Endometrial microvascular endothelial cells (primary cell): ENCODE measurements around the gene VIPR1. TPM values are rescaled to one million over a fixed set of nuclear protein-coding genes. Genes with fewer than 3 reads are reported as not detected.
"Not testable (repeated sequence)": the region's sequence is repeated elsewhere in the genome, so short reads cannot be mapped to it uniquely, and the experiment has no call there.

Experiments used
- in situ Hi-C: cut with HindIII; loops from 2 replicates; pipeline ENCODE4 v1.10.0; 2017; ENCODE audit warnings: low sequenced_read_pairs, low pct_unique_long_range_greater_than_20kb; ENCODE audit errors: inconsistent ontology term
- total RNA-seq: library from RNA; depleted of rRNA; stranded (reverse); fragments of >200 nt; gene quantifications from one replicate; pipeline ENCODE4 v1.2.3, GENCODE V29; 2015; ENCODE audit errors: inconsistent ontology term

VIPR1 gene
- total RNA-seq, 1 donor from 2014 or later = not detected

DNA sequence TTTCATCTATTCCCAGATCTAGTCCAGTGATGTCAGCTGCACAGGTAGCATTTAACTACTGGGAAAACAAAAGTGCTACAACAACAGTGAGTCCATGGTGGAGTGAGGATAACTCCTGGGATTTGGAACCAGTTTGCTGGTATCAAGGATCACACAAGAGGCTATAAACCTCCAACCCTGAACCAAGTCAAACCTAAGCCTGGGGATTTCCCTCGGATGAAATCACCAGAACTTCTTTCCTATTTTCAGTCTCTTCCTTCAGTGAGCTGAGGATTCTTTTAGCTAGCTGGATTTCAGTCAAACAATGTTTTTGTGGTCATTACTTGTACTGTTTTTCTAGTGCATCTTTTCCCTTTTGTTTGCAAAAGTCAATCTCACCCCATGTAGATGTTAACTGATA lies 47.8 kb downstream of the VIPR1 start:
- in situ Hi-C loops = no loop called here

DNA sequence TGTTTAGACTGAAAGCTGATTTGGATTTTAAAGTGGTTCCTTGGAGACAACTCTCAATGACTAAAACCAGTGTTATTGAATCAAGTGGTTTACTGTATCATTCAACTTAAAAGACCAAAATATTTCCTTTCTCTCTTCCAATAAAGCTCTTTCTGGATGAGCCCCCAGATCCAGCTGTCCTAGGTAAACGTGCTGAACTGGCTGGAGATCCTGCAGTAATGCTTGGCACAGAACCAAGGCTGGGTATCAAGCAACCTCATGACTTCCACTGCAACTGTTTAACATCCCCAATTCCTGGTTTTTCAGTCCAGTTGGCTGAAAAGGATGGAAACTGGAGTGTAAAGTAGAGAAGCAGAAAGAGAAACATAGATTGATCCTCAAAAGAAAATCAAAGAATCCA lies 50.4 kb downstream of the VIPR1 start:
- in situ Hi-C loops = no loop called here

DNA sequence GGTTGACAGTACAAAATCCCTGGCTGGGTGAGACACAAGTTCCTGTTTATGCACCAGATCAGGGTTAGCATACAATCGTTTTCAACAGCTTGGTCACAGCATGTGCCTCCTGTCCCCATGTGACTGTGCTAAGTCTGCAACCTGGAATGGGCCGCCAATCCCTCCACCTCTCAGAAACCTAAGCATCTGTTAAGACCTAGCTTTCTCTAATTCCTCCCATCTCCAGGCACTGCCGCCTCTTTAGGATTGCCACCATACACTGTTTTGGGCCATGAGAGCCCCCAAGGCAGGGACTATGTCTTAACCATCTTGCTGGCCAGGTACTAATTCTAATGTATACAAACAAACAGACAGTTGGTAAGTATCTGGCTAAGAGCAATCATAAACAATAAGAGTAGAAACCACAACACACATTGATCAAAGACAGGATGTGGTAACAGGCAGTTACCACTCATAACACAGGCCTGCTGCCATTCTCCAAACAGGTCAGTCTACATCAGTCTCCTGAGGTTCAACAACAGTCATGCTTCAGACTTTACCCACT lies 53.7 kb downstream of the VIPR1 start:
- in situ Hi-C loops = no loop called here

DNA sequence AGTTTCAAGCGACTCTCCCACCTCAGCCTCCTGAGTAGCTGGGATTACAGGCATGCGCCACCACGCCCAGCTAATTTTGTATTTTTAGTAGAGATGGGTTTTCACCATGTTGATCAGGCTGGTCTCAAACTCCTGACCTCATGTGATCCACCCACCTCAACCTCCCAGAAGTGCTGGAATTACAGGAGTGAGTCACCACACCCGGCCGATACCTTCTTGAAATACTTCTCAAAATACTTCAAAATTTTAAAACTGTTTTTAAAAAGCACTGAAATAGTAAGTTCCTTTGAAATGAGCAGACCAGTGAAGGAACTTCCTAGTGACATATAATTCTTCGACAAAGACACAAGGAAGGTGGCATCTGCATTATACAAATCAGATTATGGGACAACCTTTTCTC lies 54.4 kb downstream of the VIPR1 start:
- in situ Hi-C loops = not testable (repeated sequence)

DNA sequence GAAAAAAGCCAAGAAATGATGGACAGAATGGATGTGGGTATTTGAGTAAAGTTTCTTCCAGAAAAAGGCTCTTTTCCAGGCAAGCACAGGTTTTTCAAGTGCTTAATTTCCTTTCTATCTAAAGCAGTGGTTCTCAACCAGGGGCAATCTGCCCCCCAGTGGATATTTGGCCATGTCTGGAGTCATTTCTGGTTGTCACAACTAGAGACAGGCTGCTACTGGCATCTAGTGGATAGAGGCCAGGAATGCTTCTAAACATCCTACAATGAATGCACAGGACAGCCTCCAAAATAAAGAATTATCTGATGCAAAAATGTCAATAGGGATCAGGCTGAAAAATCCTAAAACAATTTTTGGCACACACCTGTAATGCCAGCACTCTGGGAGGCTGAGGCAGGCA lies 55.4 kb downstream of the VIPR1 start:
- in situ Hi-C loops = no loop called here

DNA sequence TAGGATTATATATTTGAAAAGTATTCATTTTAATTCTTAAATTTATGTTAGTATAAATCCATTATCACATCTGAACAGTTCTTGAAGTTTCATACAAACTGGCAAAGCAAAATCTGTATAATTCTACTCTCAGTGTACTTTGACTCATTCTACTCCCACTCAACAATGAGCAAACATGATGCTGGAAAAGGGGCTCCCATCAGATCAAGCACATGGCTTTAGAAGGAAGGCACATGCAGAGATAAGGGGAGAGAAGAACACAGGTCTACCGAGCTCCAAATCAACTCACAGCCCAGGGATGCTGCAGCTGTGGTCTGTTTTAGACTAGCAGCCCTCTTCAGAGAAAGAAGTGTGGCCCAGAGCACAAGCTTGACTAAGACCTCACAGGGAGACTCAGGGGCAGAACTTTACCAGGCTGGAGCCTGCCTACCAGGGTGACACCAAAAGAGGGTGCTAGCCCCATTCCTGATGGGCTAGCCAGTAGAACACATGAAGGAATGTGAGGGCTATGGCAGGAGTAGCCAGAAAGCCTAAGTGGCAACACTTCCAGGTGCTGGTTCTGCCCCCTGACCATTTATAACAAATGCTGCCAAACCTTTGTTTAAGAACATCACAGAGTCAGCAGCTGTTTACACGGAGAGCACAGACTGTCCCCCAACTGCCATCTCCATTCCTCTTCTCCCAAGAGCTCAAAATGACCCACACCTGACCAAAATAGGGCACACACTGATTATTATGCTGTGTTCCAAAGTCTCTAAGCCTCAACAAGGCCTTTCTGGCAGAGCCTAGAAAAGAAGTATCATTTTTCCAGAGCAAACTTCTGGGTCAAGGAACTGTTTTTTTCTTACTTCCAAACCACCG lies 59.8 kb downstream of the VIPR1 start:
- in situ Hi-C loops = no loop called here

DNA sequence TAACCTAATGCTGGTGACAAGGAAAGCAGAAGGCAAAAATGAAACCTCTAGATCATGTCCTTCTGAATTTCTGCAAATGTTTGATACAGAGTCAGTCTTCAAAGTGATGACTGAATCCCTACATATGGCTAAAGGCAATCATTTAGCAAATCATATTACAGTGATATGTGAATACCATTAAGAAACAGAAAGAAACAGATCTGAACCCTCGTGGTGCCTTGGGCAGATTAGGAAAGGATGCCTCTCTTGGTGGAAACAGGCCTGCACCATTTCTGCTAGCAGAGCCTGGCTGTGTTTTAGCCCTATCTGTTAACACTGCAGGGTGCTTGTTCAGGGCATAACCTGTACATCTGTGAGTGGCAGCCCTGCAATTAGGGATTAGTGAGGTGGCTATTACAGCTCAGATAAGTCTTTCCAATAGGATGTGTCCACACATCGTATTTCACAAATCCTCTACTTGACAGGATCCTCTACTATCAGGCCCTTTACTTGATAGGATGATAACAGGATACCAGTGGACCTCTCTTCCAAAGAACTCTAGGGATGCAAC lies 67.2 kb downstream of the VIPR1 start:
- in situ Hi-C loops = no loop called here

DNA sequence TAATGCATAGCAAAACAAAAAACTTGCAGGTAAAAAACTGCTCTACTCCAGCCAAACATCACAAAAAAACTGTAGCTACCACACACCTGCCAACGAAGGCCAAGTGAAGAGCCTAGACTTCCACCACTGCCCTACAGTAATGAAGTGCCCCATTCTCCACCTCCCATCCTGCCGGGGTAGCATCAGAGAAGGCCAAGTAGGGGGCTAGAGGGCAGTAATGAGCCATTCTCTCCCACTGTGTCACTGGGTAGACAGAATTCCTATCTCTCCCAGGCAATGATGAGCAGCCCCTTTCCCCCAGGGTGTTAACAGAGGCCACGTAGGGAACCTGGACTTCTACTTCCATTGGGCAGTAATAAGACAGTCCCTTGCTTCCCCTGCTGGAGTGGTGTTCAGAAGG lies 69.8 kb downstream of the VIPR1 start:
- in situ Hi-C loops = no loop called here

DNA sequence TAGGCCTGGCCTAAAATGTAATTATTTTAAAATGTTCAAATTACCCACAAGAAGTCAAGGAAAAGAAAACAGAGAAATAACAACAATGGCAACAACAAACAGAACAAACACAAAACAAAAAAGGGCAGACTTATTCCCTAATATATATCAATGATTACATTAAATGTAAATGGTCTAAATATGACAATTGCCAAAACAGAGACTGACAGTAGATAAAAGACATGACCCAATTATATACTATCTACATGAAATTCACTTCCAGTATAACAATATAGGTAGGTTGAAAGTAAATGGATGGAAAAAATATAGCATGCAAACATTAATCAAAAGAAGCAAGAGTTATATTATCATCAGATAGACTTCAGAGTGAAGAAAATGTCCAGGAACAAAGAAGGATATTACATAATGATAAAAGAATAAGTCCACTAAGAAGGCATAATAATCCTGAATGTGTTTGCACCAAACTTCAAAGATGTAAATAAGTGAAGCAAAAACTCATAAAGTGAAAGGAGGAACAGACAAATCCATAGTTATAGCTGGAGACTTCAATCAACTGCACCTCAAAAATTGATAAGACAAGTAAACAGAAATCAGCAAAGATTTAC lies 72.8 kb downstream of the VIPR1 start:
- in situ Hi-C loops = no loop called here

DNA sequence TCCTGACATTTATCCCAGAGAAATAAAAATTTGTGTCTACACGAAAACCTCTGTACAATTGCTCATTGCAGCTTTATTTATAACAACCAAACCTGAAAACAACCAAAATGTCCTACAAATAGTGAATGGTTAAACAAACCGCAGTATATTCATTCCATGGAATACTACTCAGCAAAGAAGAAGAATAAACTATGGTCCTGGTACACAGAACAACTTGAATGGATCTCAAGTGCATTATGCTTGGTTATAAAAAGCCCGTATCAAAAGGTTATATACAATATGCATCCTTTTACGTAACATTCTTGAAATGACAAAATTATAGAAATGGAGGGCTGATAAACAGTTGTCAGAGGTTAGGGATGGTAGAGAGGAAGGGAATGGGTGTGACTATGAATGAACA lies 75.6 kb downstream of the VIPR1 start:
- in situ Hi-C loops = no loop called here

DNA sequence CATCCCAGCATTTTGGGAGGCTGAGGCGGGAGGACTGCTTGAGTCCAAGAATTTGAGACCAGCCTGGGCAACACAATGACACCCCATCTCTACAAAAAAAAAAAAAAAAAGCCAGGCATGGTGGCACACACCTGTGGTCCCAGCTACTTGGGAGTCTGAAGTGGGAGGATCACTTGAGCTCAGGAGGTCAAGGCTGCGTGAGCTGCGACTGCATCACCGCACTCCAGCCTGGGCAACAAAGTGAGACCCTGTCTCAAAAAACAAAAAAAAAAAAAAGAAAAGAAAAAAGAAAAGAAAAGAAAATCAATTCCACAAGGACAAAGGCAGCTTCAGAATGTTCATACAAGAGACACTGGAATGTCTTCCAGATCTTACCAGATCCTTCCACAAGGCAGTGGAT lies 76.9 kb downstream of the VIPR1 start:
- in situ Hi-C loops = not testable (repeated sequence)

DNA sequence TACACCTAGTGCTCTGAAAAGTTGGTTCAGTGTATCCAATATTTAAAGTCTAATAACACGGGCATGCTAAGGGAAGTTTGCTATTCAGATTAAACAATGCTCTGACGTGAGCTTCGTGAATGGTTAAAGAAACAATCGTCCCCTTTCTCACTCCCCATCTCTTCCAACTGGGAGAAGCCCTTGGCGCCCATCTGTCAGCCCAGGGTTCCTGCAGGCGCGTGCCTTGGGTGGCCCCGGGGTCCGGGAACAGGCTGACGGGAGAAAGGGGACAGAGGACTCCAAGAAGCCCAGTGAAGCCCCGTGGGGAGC lies 78.9 kb downstream of the VIPR1 start:
- in situ Hi-C loops = no loop called here

DNA sequence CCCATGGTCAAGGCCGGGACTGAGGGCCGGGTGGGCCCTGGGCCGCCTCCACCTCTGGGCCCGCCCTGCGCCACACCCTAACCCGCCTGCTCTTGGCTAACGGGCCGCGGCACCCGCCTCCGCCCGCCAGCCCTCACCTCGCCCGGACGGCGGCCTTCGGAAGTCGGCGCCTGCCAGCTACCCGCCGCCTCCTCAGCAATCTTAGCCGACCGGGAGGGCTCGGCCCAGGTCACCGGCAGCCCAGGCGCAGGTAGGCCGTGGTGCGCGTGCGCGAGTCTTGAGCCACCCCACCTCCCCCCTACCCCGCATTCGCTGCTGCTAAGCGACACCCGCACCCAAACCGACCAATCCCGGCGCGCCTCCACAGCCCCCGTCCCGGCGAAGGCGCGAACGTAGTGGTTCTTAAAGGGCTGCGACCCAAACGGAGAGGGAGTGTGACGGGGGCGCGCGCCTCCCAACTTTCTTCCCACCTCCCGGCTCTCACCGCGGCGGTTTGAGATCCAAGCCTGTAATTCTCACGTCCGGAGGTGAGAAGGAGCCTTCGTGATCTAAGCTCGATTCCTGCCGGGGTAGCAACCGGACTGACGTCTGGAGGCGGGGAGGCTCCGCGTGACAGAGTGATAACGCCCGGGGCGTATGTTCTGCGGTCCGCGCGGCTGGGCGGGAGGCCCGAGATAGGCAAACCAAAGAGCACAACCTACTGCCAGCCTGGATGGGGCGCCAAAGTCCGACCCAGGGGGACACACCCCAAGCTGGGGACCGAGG lies 79.4 kb downstream of the VIPR1 start, which contains the start of gene SEC22C:
SEC22C (minus strand) TSS at position 259 of the 765 bp plus-strand sequence. CDS start 12,921 bp downstream, outside the sequence.
- in situ Hi-C loops = no loop called here

DNA sequence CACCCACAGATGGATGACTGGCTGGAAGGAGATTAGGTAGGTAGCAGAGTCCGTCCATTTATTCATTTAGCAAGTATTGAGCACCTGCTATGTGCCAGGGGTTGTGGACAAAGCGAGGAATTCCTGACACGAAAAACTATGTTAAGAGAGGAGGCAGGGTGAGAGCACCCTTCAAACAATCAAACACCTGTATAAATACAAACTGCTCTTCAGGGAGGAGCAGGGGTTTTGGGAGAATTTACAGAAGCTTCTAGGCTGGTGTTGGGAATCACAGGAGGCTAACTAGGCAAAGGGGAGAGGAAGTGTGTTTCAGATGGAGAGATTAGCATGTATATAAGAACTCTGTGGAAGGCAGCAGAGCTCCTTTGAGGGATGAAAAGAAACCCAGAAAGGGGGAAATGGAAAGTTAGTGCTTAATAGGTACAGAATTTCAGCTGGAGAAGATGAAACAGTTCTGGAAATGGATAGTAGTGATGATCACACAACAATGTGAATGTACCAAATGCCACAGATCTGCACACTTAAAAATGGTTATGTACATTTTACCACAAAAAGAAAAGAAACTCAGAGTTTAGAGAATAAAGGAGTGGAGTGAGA lies 80.1 kb downstream of the VIPR1 start:
- in situ Hi-C loops = no loop called here

Other genes starting within 250 kb of the VIPR1 start
- gene CCK, start 236.5 kb upstream of the VIPR1 start, total RNA-seq = not detected
- gene LYZL4, start 92.0 kb upstream of the VIPR1 start, total RNA-seq = not detected
- gene SEC22C, start 79.3 kb downstream of the VIPR1 start, total RNA-seq = 123 TPM
- gene SS18L2, start 88.2 kb downstream of the VIPR1 start, total RNA-seq = 24.6 TPM
- gene NKTR, start 98.0 kb downstream of the VIPR1 start, total RNA-seq = 29.2 TPM
- 10.9 TPM for gene ZBTB47, start 151.1 kb downstream of the VIPR1 start, total RNA-seq
- gene KLHL40, start 182.9 kb downstream of the VIPR1 start, total RNA-seq = not detected
- gene HHATL, start 200.2 kb downstream of the VIPR1 start, total RNA-seq = not detected